Measurements from ENCODE around the gene JAKMIP1.

The JAKMIP1 gene

GRCh38 chr4:6152869-6153705, 47.3 kb downstream of the JAKMIP1 start:
- CTCF ChIA-PET = no interaction called here
- TF ChIP-seq, protein P1, sequence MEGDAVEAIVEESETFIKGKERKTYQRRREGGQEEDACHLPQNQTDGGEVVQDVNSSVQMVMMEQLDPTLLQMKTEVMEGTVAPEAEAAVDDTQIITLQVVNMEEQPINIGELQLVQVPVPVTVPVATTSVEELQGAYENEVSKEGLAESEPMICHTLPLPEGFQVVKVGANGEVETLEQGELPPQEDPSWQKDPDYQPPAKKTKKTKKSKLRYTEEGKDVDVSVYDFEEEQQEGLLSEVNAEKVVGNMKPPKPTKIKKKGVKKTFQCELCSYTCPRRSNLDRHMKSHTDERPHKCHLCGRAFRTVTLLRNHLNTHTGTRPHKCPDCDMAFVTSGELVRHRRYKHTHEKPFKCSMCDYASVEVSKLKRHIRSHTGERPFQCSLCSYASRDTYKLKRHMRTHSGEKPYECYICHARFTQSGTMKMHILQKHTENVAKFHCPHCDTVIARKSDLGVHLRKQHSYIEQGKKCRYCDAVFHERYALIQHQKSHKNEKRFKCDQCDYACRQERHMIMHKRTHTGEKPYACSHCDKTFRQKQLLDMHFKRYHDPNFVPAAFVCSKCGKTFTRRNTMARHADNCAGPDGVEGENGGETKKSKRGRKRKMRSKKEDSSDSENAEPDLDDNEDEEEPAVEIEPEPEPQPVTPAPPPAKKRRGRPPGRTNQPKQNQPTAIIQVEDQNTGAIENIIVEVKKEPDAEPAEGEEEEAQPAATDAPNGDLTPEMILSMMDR (conservative IDR thresholded peaks at IDR 0.05; ENCODE audit: low read depth) = no peak
- no peak overlapping the region for H3K27ac ChIP-seq
- DNase-seq (ENCODE audit: low spot score) = no peak
- POLR2A ChIA-PET (ENCODE audit: low non-redundant PET) = no interaction called here

DNA sequence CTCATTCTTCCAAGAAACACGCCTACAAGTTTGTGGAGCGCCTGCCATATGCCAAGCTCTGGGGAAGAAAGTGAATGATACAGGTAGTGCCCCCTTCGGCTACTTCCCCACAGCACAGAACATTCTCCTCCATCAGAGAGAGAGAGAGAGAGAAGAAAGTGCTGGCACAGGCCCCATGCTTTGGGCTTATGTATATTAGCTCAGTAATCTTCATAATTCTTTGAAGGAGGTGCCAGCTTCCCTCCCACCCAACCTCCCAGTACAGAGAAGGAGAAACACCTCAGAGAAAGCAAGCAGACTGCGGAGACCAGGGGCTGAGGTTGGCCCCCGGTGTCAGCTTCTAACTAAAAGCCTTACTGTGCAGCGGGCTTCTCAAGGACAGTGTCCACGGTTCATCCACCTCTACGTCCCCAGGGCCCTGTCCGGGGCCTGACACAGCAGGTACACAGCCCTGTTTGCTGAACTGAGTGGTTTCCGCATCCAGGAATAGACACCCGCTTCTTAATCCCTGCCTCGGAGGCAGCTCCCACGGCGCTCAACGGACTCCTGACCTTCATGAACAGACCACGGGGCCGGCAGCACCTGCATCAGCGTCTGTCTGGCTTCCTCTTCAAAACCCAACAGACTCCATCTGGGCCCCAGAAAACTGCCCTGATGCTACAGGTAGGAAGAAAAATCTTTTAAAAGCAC, 50.2 kb downstream of the JAKMIP1 start:
- CTCF ChIA-PET = interaction anchor here (0.6 kb wide), 1 partner anchor 248 kb away, joined by 3 read pairs; no protein-coding TSS in a partner anchor
- TF ChIP-seq, protein P1 (conservative IDR thresholded peaks at IDR 0.05; ENCODE audit: low read depth) = no peak
- POLR2A ChIA-PET (ENCODE audit: low non-redundant PET) = no interaction called here

DNA sequence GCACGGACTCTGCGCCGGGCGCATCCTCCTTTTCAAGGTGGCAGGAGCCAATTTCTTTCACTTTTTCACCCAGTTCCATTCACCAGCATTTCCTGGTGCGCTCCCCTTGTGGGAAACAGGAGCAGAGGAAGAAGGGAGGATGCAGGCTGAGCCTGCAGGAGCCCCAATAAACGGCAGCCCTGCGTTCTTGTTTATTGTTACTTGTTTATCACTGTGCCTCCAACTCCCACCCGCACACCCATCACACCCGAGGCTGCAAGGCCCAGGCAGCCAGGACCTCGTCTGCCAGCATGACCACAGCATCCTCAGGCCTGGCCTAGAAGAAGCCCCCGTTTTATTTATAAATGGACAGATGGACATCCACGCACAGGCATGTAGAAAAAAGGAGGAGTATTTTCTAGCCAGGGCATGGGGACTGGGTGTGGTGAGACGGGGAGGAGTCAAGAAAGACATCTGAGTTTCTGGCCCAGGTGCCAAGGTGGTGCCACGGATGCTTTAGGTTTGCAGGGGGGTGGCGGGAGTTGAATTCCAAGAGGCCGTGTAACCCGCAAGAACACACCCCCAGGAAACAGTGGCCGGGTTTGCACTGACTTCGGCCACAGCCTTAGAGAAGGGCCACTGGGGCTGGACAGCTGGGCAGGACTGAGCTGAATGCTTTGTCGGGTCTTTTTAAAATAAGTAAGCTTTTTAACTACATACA, 51.7 kb downstream of the JAKMIP1 start:
- CTCF ChIA-PET = no interaction called here
- H3K27ac ChIP-seq = no peak overlapping the region
- TF ChIP-seq, protein P1 (conservative IDR thresholded peaks at IDR 0.05; ENCODE audit: low read depth) = no peak
- POLR2A ChIA-PET (ENCODE audit: low non-redundant PET) = no interaction called here
- no peak for DNase-seq (ENCODE audit: low spot score)

More for the DNA sequence above, 50.2 kb downstream of the JAKMIP1 start:
- DNase-seq (ENCODE audit: low spot score) = no peak
- no peak overlapping the region for H3K27ac ChIP-seq

DNA sequence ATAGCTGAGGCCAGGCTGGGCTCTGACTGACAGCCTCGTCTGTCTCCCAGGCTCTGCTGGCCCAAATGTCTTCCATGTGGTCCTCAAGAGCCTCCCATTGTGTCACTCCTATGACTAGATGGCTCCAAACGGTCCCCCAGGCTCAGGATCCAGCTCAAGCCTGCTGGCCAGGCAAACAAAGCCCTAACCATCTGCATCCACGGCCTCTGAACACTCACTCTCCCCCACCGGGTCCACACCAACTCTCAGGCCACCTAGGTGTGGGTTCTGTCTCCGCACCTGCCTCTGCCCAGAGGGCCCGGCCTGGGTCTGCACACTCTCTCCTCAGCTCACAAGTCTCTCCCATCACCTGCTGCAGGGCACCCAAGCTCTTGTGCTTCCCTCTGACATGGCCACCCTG, 52.9 kb downstream of the JAKMIP1 start:
- no peak for DNase-seq (ENCODE audit: low spot score)
- ChIA-PET POLR2A (ENCODE audit: low non-redundant PET) (no interaction called here), CTCF (interaction anchor here (0.6 kb wide), 1 partner anchor 238 kb away, joined by 3 read pairs; no protein-coding TSS in a partner anchor)
- no peak overlapping the region for H3K27ac ChIP-seq
- TF ChIP-seq, protein P1 (conservative IDR thresholded peaks at IDR 0.05; ENCODE audit: low read depth) = no peak

DNA sequence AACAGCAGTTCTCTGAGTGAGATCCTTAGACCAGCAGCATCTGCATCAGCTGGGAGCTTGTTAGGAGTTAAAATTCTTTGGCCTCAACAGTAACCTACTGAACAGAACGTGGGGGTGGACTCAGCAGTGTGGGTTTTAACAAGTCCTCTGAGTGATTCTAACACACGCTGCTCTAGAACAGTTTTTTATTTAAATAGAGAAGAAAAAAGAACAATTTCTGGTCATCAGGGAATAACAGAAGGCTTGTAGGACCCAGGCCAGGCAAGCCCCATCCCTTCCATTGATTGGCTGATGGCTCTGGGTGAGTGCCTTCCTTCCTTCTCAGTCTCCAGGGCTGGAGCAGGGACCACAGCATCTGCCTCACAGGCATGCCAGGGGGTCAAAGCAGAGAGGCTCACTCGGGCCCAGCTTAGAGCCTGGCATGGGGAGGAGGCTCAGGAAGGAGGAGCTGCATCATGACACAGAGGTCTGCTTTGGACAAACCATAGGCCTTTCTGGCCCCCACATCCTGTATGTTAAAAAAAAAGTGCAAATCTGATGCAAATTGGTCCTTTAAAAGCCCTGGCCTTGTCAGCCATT, 56.7 kb downstream of the JAKMIP1 start:
- CTCF ChIA-PET = no interaction called here
- TF ChIP-seq, protein P1 (conservative IDR thresholded peaks at IDR 0.05; ENCODE audit: low read depth) = no peak
- no peak overlapping the region for H3K27ac ChIP-seq
- no peak for DNase-seq (ENCODE audit: low spot score)
- POLR2A ChIA-PET (ENCODE audit: low non-redundant PET) = no interaction called here

Measured in RWPE1 (cell line).